A673 (cell line): ENCODE results near the gene NEK7. TPM values are rescaled to one million over a fixed set of nuclear protein-coding genes. Genes with fewer than 3 reads are reported as not detected.

Source experiments
- BruUV-seq: library from RNA; stranded (reverse); fragments of 400-500 nt; replicated peaks from 2 replicates; lab custom pipeline; 2021; lab: Mats Ljungman, UMichigan
- CTCF ChIA-PET: fragments of 300-600 bp; sonication (Branson Sonifier 250); formaldehyde crosslinking; loops from one replicate; lab custom pipeline; 2022; ENCODE audit warnings: antibody characterized with exemption; lab: Charles Lee
- POLR2A ChIA-PET: fragments of 300-600 bp; sonication (Branson Sonifier 250); formaldehyde crosslinking; loops from one replicate; lab custom pipeline; 2022; ENCODE audit warnings: antibody characterized with exemption; ENCODE audit not compliant: low non-redundant PET; lab: Charles Lee
- DNase-seq: peaks from one replicate; pipeline ENCODE4 v3.0.0-alpha.2; 2015; ENCODE audit warnings: low spot score
- H3K27ac ChIP-seq: fragments of 200-600 bp; sonication (generic); 2 replicates; pipeline ENCODE4 v1.5.1; 2016; ENCODE audit warnings: mixed run types, low read depth, mild to moderate bottlenecking, mixed read lengths, antibody characterized with exemption, low read length; ENCODE audit not compliant: poor library complexity, severe bottlenecking
- H3K27me3 ChIP-seq: fragments of 200-600 bp; sonication (generic); replicated peaks from 2 replicates; pipeline ENCODE4 v1.6.1; 2017; ENCODE audit warnings: mixed run types, low read depth, mild to moderate bottlenecking, mixed read lengths, antibody characterized with exemption, low read length; ENCODE audit not compliant: insufficient read depth, poor library complexity
- H3K36me3 ChIP-seq: fragments of 200-600 bp; sonication (generic); 2 replicates; pipeline ENCODE4 v1.6.1; 2016; ENCODE audit warnings: mixed run types, mild to moderate bottlenecking, mixed read lengths, antibody characterized with exemption, low read length; ENCODE audit not compliant: insufficient read depth, poor library complexity, severe bottlenecking
- H3K4me1 ChIP-seq: fragments of 200-600 bp; sonication (generic); 2 replicates; pipeline ENCODE4 v1.6.1; 2017; ENCODE audit warnings: mixed run types, mild to moderate bottlenecking, mixed read lengths, antibody characterized with exemption, low read length; ENCODE audit not compliant: insufficient read depth, poor library complexity, severe bottlenecking
- H3K4me3 ChIP-seq: fragments of 200-600 bp; sonication (generic); 2 replicates; pipeline ENCODE4 v1.5.1; 2016; ENCODE audit warnings: low read depth, mixed run types, mild to moderate bottlenecking, mixed read lengths, low read length; ENCODE audit not compliant: poor library complexity, severe bottlenecking
- H3K9me3 ChIP-seq: fragments of 200-600 bp; sonication (generic); 2 replicates; pipeline ENCODE4 v1.6.1; 2016; ENCODE audit warnings: mixed run types, low read depth, mild to moderate bottlenecking, mixed read lengths, antibody characterized with exemption, low read length; ENCODE audit not compliant: poor library complexity, severe bottlenecking
- CTCF ChIP-seq: fragments of 300-800, 200-600 bp; sonication (generic); conservative IDR thresholded peaks from 2 replicates; pipeline ENCODE4 v1.5.1; 2017; ENCODE audit warnings: low read depth, mild to moderate bottlenecking, antibody characterized with exemption, low read length, moderate library complexity, mixed read lengths
- EZH2 ChIP-seq: fragments of 200-600 bp; sonication (generic); IDR thresholded peaks from 2 replicates; pipeline ENCODE4 v1.6.1; 2017; ENCODE audit warnings: borderline replicate concordance, low read depth, mild to moderate bottlenecking, mixed read lengths, antibody characterized with exemption, low read length; ENCODE audit not compliant: poor library complexity, severe bottlenecking
- intact Hi-C: fragments of 100-400 bp; cut with micrococcal nuclease; formaldehyde crosslinking; loops from one replicate; pipeline ENCODE4 v1.10.0; 2022; ENCODE audit not compliant: unreplicated experiment
- total RNA-seq: library from RNA; stranded (reverse); gene quantifications from 2 replicates; pipeline ENCODE4 v1.2.3, GENCODE V29; 2021

NEK7 gene
- total RNA-seq, 1 experiment from 2014 or later, result 18.6 TPM

GRCh38 chr1:198162091-198162767 lies 5.4 kb downstream of the NEK7 start:
- ChIA-PET POLR2A (no interaction called here), CTCF (no interaction called here)

DNA sequence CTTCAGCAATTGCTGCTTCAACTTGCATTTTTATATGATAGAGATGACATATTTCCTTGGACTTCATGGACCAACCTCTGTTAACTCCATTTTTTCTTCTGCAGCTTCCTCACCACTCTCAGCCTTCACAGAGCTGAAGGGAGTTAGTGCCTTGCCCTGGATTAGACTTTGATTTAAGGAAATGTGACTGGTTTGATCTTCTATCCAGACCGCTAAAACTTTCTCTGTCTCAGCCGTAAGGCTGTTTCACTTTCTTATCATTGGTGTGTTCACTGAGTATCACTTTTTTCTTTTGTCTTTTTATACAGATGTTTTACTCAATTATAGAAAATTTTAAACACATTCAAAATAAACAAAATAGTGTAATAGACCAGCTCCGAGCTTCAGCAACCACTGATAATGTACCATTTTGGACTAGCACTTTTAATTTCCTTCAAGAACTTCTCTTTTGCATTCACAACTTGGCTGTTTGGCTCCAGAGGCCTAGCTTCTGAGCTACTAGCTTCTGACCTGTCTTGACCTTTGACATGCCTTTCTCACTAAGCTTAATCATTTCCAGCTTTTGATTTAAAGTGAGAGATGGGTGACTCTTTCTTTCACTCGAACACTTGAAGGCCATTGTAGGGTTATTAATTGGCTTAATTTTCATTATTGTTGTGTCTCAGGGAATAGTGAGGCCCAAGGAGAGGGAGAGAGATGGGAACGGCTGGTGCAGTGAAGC lies 9.3 kb downstream of the NEK7 start:
- ChIA-PET CTCF (no interaction called here), POLR2A (interaction anchor here (0.5 kb wide), 1 partner anchor 1290 kb away, joined by 3 read pairs; no protein-coding TSS in a partner anchor)
- DNase-seq, result no peak
- TF ChIP-seq CTCF (no peak), EZH2 (no peak)
- no peaks in the 10 kb centered on the region for H3K27me3 ChIP-seq
- no peak overlapping the region for H3K4me3 ChIP-seq
- no peak overlapping the region for H3K27ac ChIP-seq
- H3K36me3 ChIP-seq, result no peaks in the 10 kb centered on the region
- intact Hi-C loops, result no loop called here
- BruUV-seq, result no TSS peak
- H3K4me1 ChIP-seq, result peaks cover 6% of the 10 kb centered on the region
- no peaks in the 10 kb centered on the region for H3K9me3 ChIP-seq

More at GRCh38 chr1:198162091-198162767, 5.4 kb downstream of the NEK7 start:
- Histone ChIP-seq H3K27me3 (no peaks in the 10 kb centered on the region), H3K36me3 (no peaks in the 10 kb centered on the region), H3K9me3 (no peaks in the 10 kb centered on the region), H3K27ac (no peak overlapping the region), H3K4me1 (peaks cover 26% of the 10 kb centered on the region), H3K4me3 (no peak overlapping the region)
- intact Hi-C loops, result no loop called here
- no TSS peak for BruUV-seq
- TF ChIP-seq CTCF (no peak), EZH2 (no peak)
- no peak for DNase-seq

DNA sequence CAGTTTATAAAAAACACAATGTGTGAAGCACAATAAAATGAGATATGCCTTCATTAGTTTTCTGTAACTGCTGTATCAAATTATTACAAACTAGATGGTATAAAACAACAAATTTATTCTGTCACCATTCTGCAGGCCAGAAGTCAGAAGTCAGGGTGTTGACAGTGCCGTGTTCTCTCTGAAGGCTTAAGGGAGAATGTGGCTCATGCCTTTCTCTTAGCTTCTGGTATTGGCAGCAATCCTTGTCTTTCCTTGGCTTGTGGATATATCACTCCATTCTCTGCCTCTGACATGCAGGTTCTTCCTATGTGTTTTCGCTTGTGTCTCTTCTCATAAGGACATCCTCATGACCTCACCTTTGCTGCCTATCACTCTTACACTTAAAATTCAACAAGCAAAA lies 10.1 kb downstream of the NEK7 start:
- H3K27me3 ChIP-seq, result no peaks in the 10 kb centered on the region
- ChIA-PET CTCF (no interaction called here), POLR2A (interaction anchor here (0.5 kb wide), 1 partner anchor 1289 kb away, joined by 3 read pairs; no protein-coding TSS in a partner anchor)
- H3K4me3 ChIP-seq, result no peak overlapping the region
- BruUV-seq, result no TSS peak
- no peaks in the 10 kb centered on the region for H3K36me3 ChIP-seq
- DNase-seq, result no peak
- H3K9me3 ChIP-seq, result no peaks in the 10 kb centered on the region
- intact Hi-C loops, result no loop called here
- TF ChIP-seq CTCF (no peak), EZH2 (no peak)
- no peak overlapping the region for H3K27ac ChIP-seq
- H3K4me1 ChIP-seq, result no peaks in the 10 kb centered on the region
